ENCODE results near the gene ACTN4. TPM values are rescaled to one million over a fixed set of nuclear protein-coding genes. Genes with fewer than 3 reads are reported as not detected.

The ACTN4 gene
- total RNA-seq, 1 experiment from 2014 or later: 3,297 TPM

DNA sequence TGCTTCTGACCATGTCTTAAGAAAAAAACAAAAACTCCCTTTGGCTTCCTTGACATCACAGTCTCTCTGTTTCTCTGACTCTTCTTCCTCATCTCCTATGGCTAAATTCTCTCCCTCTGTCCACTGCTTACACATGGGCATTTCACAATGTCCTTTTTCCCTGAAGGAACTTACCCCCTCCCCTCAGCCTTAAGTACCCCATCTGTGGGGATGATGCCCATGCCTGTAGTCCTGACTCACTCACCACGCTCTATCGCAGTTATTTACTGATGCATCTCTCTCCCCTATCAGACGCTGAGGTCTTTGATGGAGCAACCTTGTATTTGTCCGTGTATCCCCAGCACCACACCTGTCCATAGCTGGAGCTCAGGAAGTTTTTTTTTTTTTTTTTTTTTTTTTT lies 32.4 kb downstream of the ACTN4 start:
- POLR2A ChIA-PET: interaction anchor here (0.6 to 2.0 kb wide), 6 partner anchors 8 to 1265 kb away, joined by 3 to 8 read pairs (median 4); no protein-coding TSS in a partner anchor
- H3K27me3 ChIP-seq (ENCODE audit: control insufficient read depth, insufficient read depth, low read length): no peaks in the 10 kb centered on the region
- no peak for TF ChIP-seq SIN3A (IDR thresholded peaks at IDR 0.05; ENCODE audit: borderline replicate concordance, insufficient read depth, low read depth, low read length)
- TF ChIP-seq CTCF (IDR thresholded peaks at IDR 0.05): no peak
- no peak for TF ChIP-seq REST (IDR thresholded peaks at IDR 0.05; ENCODE audit: insufficient read depth in 1 of 2, low read depth in 2 of 2, low read length in 1 of 2)
- no peak for TF ChIP-seq POLR2AphosphoS5 (IDR thresholded peaks at IDR 0.05; ENCODE audit: low read depth, low read length)
- TF ChIP-seq TCF7L2 (IDR thresholded peaks at IDR 0.05; ENCODE audit: low read depth, low read length): no peak
- no peak for ATAC-seq
- intact Hi-C loops (cut with micrococcal nuclease; ENCODE audit: unreplicated experiment) (no loop called here), in situ Hi-C loops (cut with HindIII; ENCODE audit: low pct_unique_long_range_greater_than_20kb, low sequenced_read_pairs) (no loop called here)
- peak overlapping the region; percentile 98 for H3K27ac ChIP-seq (ENCODE audit: low read length)
- CTCF ChIA-PET: interaction anchor here (0.6 kb wide), 3 partner anchors 12 to 32 kb away, joined by 3 to 4 read pairs (median 4); no protein-coding TSS in a partner anchor
- no TSS peak for BruUV-seq (replicated peaks)
- H3K4me1 ChIP-seq (ENCODE audit: control insufficient read depth, insufficient read depth, low read length): peaks cover 100% of the 10 kb centered on the region
- H3K9me3 ChIP-seq (ENCODE audit: control insufficient read depth, insufficient read depth, low read depth, low read length): peaks cover 4% of the 10 kb centered on the region; the same call in 1 of the 2 replicates
- 0 out of 2 replicates have a peak, but pooled peaks cover 4% of the 10 kb centered on the region for H3K36me3 ChIP-seq (ENCODE audit: control insufficient read depth, insufficient read depth, low read length)
- no peak overlapping the region for H3K4me3 ChIP-seq (ENCODE audit: low read depth in 2 of 2, low read length in 2 of 2)
- DNase-seq (ENCODE audit: low read depth, low spot score): no peak

DNA sequence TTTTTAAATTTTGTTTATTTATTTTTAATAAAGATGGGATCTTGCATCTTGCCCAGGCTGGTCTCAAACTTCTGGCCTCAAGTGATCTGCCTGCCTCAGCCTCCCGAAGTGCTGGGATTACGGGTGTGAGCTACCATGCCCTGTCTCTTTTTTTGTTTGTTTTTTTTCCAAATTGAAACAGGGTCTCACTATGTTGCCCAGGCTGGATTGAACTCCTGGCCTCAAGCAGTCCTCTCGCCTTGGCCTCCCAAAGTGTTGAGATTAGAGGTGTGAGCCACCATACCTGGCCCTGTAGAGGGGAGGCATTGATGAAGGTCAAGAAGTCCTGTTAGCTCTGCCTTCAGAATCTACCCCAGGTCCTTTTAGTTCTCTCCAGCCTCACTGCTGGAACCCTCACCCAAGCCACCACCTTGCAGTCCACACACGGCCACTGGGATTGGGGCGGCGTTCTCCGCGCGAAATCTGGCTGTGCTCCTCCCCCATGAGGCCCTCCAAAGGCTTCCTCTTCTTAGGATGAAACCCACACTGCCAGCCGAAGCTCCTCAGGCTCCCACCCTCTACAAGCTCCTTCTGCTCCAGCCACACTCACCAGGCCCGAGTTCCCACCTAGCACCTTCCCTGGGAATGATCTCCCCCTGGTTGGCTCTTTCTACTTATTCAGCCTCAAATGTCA lies 34.9 kb downstream of the ACTN4 start:
- DNase-seq (ENCODE audit: low read depth, low spot score) (no peak), ATAC-seq (no peak)
- Histone ChIP-seq H3K9me3 (ENCODE audit: control insufficient read depth, insufficient read depth, low read depth, low read length) (peaks cover 4% of the 10 kb centered on the region; the same call in 1 of the 2 replicates), H3K36me3 (ENCODE audit: control insufficient read depth, insufficient read depth, low read length) (no peaks in the 10 kb centered on the region), H3K27ac (ENCODE audit: low read length) (peak overlapping the region; percentile 98), H3K27me3 (ENCODE audit: control insufficient read depth, insufficient read depth, low read length) (no peaks in the 10 kb centered on the region), H3K4me3 (ENCODE audit: low read depth in 2 of 2, low read length in 2 of 2) (no peak overlapping the region), H3K4me1 (ENCODE audit: control insufficient read depth, insufficient read depth, low read length) (peaks cover 100% of the 10 kb centered on the region)
- no peak for TF ChIP-seq REST (IDR thresholded peaks at IDR 0.05; ENCODE audit: insufficient read depth in 1 of 2, low read depth in 2 of 2, low read length in 1 of 2)
- TF ChIP-seq CTCF (IDR thresholded peaks at IDR 0.05): no peak
- TF ChIP-seq SIN3A (IDR thresholded peaks at IDR 0.05; ENCODE audit: borderline replicate concordance, insufficient read depth, low read depth, low read length): no peak
- TF ChIP-seq TCF7L2 (IDR thresholded peaks at IDR 0.05; ENCODE audit: low read depth, low read length): no peak
- no peak for TF ChIP-seq POLR2AphosphoS5 (IDR thresholded peaks at IDR 0.05; ENCODE audit: low read depth, low read length)
- in situ Hi-C loops (cut with HindIII; ENCODE audit: low pct_unique_long_range_greater_than_20kb, low sequenced_read_pairs): no loop called here
- BruUV-seq (replicated peaks): no TSS peak
- POLR2A ChIA-PET: interaction anchor here (0.8 to 3.1 kb wide), 8 partner anchors 10 to 48 kb away, joined by 3 to 18 read pairs (median 5); partner anchors contain the start of gene ACTN4
- CTCF ChIA-PET: no interaction called here
- intact Hi-C loops (cut with micrococcal nuclease; ENCODE audit: unreplicated experiment): no loop called here

Data from Panc1 (cell line).